SK-N-SH (cell line): ENCODE measurements around the gene BAIAP2. TPM values are rescaled to one million over a fixed set of nuclear protein-coding genes. Genes with fewer than 3 reads are reported as not detected.

Experiments used
- CTCF ChIA-PET: fragments of 300-600, 350-600 bp; formaldehyde crosslinking; extraction: SDS; loops from one replicate; lab custom pipeline; 2021; lab: Yijun Ruan, JAX
- POLR2A ChIA-PET: fragments of 350-600 bp; sonication (Branson Sonifier 250); formaldehyde crosslinking; extraction: SDS; loops from one replicate; lab custom pipeline; 2020; ENCODE audit warnings: antibody characterized with exemption, inconsistent platforms; lab: Yijun Ruan, JAX
- DNase-seq: peaks from one replicate; pipeline ENCODE4 v3.0.0; 2012
- H2AFZ ChIP-seq: fragments of 200-600 bp; sonication (generic); 2 replicates; pipeline ENCODE4 v1.8.1; 2016; ENCODE audit warnings: antibody characterized with exemption, mild to moderate bottlenecking, low read depth
- H3F3A ChIP-seq: fragments of 200-600 bp; sonication (generic); replicated peaks from 2 replicates; pipeline ENCODE3; 2016; ENCODE audit warnings: antibody characterized with exemption, mild to moderate bottlenecking; ENCODE audit not compliant: insufficient read depth
- H3K27ac ChIP-seq, 2 experiments: fragments of 200-500 bp in 1 of 2; fragments of 200-600 bp in 1 of 2; sonication (Bioruptor generic) in 1 of 2; sonication (generic), shearing (Covaris generic) in 1 of 2; 2 replicates each; pipeline versions ENCODE4 v1.5.1 to v1.6.1; 2014 to 2016; ENCODE audit warnings: low read depth in 2 of 2, inconsistent platforms in 1 of 2, low read length in 1 of 2, mild to moderate bottlenecking in 1 of 2, mixed read lengths in 1 of 2
- H3K27me3 ChIP-seq: fragments of 200-600 bp; sonication (generic), shearing (Covaris generic); 2 replicates; pipeline ENCODE4 v1.6.1; 2016; ENCODE audit warnings: mixed run types; ENCODE audit not compliant: insufficient read depth
- H3K36me3 ChIP-seq, 2 experiments: fragments of 200-500 bp in 1 of 2; fragments of 200-600 bp in 1 of 2; sonication (Bioruptor generic) in 1 of 2; sonication (generic) in 1 of 2; replicated peaks in 1 of 2; 2 replicates each; pipeline versions ENCODE3 to v1.5.1; 2014 to 2016; ENCODE audit warnings: low read length in 1 of 2, mild to moderate bottlenecking in 1 of 2; ENCODE audit not compliant: insufficient read depth in 2 of 2, control insufficient read depth in 1 of 2
- H3K4me1 ChIP-seq, 2 experiments: fragments of 200-500 bp in 1 of 2; fragments of 200-600 bp in 1 of 2; sonication (Bioruptor generic) in 1 of 2; sonication (generic), shearing (Covaris generic) in 1 of 2; 2 replicates each; pipeline versions ENCODE4 v1.5.1 to v1.6.1; 2014 to 2016; ENCODE audit warnings: low read depth in 1 of 2, low read length in 1 of 2, mixed run types in 1 of 2; ENCODE audit not compliant: insufficient read depth in 2 of 2, control insufficient read depth in 1 of 2
- H3K4me2 ChIP-seq: fragments of 200-600 bp; sonication (generic), shearing (Covaris generic); 2 replicates; pipeline ENCODE4 v1.6.1; 2017; ENCODE audit warnings: mixed run types
- H3K4me3 ChIP-seq, 2 experiments: fragments of 200-500 bp in 1 of 2; fragments of 200-600 bp in 1 of 2; sonication (Bioruptor generic) in 1 of 2; sonication (generic), shearing (Covaris generic) in 1 of 2; 2 replicates each; pipeline versions ENCODE4 v1.5.1 to v1.8.1; 2014 to 2016; ENCODE audit warnings: low read depth in 2 of 2, inconsistent platforms in 1 of 2, low read length in 1 of 2, mild to moderate bottlenecking in 1 of 2, mixed read lengths in 1 of 2, moderate library complexity in 1 of 2
- H3K79me2 ChIP-seq: fragments of 200-600 bp; sonication (generic); 2 replicates; pipeline ENCODE4 v1.8.1; 2017; ENCODE audit warnings: mild to moderate bottlenecking; ENCODE audit not compliant: insufficient read depth
- H3K9ac ChIP-seq: fragments of 200-600 bp; sonication (generic); 2 replicates; pipeline ENCODE4 v1.6.1; 2017; ENCODE audit warnings: mixed run types
- H3K9me2 ChIP-seq: fragments of 200-600 bp; sonication (generic); 2 replicates; pipeline ENCODE4 v1.6.1; 2017; ENCODE audit warnings: mixed run types
- H3K9me3 ChIP-seq: fragments of 200-600 bp; sonication (generic); 2 replicates; pipeline ENCODE4 v1.6.1; 2017; ENCODE audit warnings: mixed run types, mild to moderate bottlenecking, moderate library complexity
- H4K20me1 ChIP-seq: fragments of 200-600 bp; sonication (generic); 2 replicates; pipeline ENCODE4 v1.6.1; 2017; ENCODE audit warnings: mild to moderate bottlenecking, mixed run types; ENCODE audit not compliant: insufficient read depth
- CHD2 ChIP-seq: fragments of 150-350 bp; IDR thresholded peaks from 2 replicates; pipeline ENCODE4 v1.6.1; 2018; ENCODE audit warnings: low read length; ENCODE audit not compliant: partially characterized antibody
- CTCF ChIP-seq: fragments of 200-600 bp; sonication (generic); IDR thresholded peaks from 2 replicates; pipeline ENCODE4 v1.6.1; 2017; ENCODE audit warnings: antibody characterized with exemption, mild to moderate bottlenecking, moderate library complexity
- FOXM1 ChIP-seq: IDR thresholded peaks from 2 replicates; pipeline ENCODE4 v1.4.0; 2012; ENCODE audit warnings: low read depth, mild to moderate bottlenecking
- IRF3 ChIP-seq: fragments of 150-350 bp; IDR thresholded peaks from 2 replicates; pipeline ENCODE4 v1.6.1; 2016; ENCODE audit warnings: mild to moderate bottlenecking, low read depth, low read length
- RAD21 ChIP-seq: IDR thresholded peaks from 2 replicates; pipeline ENCODE4 v1.6.1; 2012; ENCODE audit warnings: mild to moderate bottlenecking, low read length
- REST ChIP-seq: IDR thresholded peaks from 2 replicates; pipeline ENCODE4 v1.6.1; 2012; ENCODE audit warnings: mild to moderate bottlenecking, low read depth, low read length, moderate library complexity
- TCF12 ChIP-seq: IDR thresholded peaks from 2 replicates; pipeline ENCODE4 v1.4.0; 2012
- TEAD4 ChIP-seq: IDR thresholded peaks from 2 replicates; pipeline ENCODE4 v1.4.0; 2012; ENCODE audit warnings: mild to moderate bottlenecking, borderline replicate concordance; ENCODE audit not compliant: insufficient read depth
- YY1 ChIP-seq: IDR thresholded peaks from 2 replicates; pipeline ENCODE4 v1.4.0; 2012; ENCODE audit warnings: low read depth, mild to moderate bottlenecking
- ZBTB33 ChIP-seq: IDR thresholded peaks from 2 replicates; pipeline ENCODE4 v1.4.0; 2012; ENCODE audit warnings: low read depth, borderline replicate concordance
- WGBS: methylation state at CpG from one replicate; pipeline ENCODE4 v1.1.6; 2017; ENCODE audit warnings: low lambda C conversion rate; 5-methylcytosine and 5-hydroxymethylcytosine counted together
- polyA plus RNA-seq, 3 experiments: library from polyadenylated mRNA; depleted of rRNA; stranded (reverse); fragments of >200 nt; gene quantifications; 2 replicates each; pipeline ENCODE4 v1.2.3, GENCODE V29; 2012

The BAIAP2 gene
- polyA plus RNA-seq, 1 of the 3 experiments (the other 2 are of a cell fraction): 19.8 TPM

- 66% methylated on average over 6 of the region's 14 CpGs for WGBS
- Histone ChIP-seq H3K9me3 (no peaks in the 10 kb centered on the region), H4K20me1 (no peaks in the 10 kb centered on the region), H3K27me3 (no peaks in the 10 kb centered on the region; the same call in 1 of the 2 replicates), H3K4me2 (no peak overlapping the region), H3K79me2 (no peaks in the 10 kb centered on the region), H3K27ac (no peak overlapping the region), H2AFZ (no peak overlapping the region), H3K9ac (no peak overlapping the region), H3K9me2 (no peaks in the 10 kb centered on the region), H3F3A (no peaks in the 10 kb centered on the region), H3K4me3 (no peak overlapping the region), H3K4me1 (no peaks in the 10 kb centered on the region), H3K36me3 (no peaks in the 10 kb centered on the region)
- POLR2A ChIA-PET: interaction anchor here (1.0 kb wide), 1 partner anchor 16 kb away, joined by 3 read pairs; no protein-coding TSS in a partner anchor
- DNase-seq: no peak
- CTCF ChIA-PET: interaction anchor here (0.6 to 1.9 kb wide), 7 partner anchors 15 to 453 kb away, joined by 3 to 11 read pairs (median 4); no protein-coding TSS in a partner anchor
- TF ChIP-seq YY1 (no peak), ZBTB33 (no peak), CTCF (no peak), REST (no peak), FOXM1 (no peak), TCF12 (no peak), IRF3 (no peak), RAD21 (no peak), CHD2 (no peak), TEAD4 (no peak)
Measured at GRCh38 chr17:81148986-81149533, 114.1 kb downstream of the BAIAP2 start.
